ENCODE results near the gene ITM2A.

ITM2A gene

DNA sequence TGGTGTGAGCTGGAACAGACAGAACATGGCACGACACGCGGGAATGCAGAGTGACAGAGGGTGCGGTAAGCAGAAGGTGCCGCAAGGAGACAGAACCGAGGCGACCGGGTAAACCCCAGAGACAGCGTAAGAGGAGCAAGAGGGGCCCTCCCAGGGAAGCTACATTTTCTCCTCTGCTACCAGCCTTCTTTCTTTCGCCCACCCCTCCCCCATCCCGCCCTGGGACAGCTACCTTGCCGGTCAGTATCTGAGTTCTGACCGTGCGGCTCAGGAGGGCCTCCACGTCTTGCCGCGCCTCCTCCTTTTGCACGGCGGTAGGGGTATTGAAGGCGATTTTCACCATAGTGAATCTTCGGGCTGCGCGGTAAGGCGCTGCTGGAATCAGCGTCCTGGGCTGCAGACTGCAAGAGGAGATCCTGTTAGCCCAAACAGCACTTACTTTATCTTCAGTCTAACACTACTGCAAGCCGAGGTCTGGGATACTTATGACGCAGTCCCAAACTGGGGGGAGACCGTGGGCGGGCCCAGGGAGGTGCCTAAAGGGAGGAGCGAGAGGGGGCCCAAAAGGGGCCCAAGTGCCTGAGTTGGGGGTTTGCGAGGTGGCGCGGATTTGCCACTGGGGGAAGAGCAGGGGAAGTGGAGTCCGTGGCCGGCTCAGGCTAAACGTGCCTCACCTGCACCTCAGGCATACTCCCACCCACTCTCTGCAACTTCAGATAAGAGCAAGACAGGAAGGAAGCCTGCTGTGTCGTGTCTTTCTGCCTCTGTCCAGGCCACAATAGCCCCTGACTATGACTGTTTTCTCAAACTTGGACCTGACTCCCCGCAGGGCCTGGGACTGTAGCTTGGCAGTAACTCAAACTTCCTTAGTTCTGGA lies at the start of gene ITM2A:
ITM2A (minus strand) TSS at position 462 of the 877 bp plus-strand sequence; CDS start at position 343, 119 bp downstream.
- DNase-seq = no peak

DNA sequence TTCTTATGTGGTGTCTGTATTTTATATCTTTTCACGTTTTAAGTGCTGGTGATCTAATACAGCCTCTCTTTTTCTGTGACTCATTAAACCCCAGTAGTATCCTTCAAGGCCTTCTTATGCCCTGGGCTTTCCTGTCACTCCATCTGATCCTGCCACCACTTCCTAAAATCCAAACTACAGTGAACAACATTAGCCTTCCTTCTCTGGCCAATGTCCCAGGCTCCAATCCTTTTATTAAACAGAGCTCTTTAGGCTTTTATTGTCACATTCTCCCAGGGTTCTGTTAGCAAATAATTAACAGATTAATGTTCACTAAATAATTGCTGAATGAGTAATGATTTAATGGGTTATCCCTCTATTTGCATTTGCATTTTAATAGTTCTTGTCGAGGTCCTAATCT lies 47.9 kb upstream of the ITM2A start:
- no peak for DNase-seq

DNA sequence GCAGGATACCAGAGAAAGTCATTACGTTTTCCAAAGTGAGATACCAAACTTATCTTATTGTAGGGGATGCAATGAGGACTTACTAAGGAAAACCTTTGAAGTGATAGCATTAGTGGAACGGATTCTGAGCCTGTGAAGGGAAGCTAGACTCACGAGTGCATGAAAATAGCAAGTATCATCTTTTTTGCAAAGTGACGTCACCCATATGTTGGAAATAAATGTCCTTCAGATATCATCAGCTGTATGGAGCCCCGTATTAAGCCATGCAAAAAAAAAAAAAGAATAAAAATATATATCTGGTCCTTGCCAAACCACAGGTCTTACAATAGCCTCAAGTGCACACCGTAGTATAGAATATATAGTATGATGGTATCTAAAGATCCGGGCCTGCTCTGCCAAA lies 46.8 kb upstream of the ITM2A start:
- DNase-seq = no peak

DNA sequence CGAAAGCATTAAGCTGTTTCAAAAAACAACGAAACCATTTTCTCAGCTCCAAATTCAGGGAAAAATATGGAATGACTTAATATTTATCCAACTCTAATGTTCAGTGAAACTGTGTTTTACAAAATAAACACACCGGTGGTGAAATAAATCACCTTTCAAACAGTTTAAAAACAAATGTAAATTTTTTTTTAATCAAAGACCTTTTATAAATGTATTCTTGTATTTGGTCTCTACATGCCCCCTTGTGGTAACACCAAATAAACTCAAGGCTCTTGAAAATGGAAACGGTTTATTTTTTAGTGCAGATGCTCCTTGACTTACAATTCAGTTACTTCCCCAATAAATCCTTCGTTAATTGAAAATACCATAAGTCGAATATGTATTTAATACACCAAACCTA lies 45.8 kb upstream of the ITM2A start:
- no peak for DNase-seq

DNA sequence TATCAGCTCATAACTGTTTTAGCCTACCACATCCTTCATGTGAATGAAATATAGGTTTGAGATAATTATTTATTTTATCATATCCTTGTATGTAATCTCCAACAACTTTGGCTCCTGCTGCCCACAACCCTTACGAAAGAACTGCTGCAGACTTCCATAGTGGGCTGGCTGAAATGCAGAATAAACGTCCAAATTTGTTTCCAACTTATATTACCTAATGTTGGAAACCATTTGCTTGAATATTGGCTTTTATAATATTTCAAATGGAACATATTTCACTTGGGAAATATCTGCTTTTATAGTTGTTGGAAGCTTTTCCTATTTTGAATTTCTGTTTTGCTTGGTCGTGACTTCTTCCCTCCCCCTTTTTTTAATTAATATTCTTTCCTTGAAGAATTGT lies 45.0 kb upstream of the ITM2A start:
- DNase-seq = no peak

DNA sequence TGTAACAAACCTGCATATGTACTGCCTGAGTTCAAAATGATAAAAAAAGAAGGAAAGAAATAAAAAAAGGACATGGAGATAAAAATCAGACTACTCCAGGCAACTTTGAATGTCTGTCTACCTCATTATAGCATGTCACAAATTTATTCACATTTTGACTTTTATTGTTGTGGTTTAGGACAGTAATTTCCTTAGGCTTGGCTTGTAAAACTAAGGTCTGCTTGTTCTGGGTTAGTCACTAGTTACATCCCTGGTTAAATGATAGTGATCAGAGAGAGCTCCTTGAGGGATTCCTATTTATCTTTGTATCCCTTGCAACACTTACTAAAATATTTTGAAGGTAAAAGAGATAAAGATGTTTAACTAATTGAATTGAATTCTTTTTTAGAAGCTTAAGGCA lies 42.5 kb upstream of the ITM2A start:
- no peak for DNase-seq

DNA sequence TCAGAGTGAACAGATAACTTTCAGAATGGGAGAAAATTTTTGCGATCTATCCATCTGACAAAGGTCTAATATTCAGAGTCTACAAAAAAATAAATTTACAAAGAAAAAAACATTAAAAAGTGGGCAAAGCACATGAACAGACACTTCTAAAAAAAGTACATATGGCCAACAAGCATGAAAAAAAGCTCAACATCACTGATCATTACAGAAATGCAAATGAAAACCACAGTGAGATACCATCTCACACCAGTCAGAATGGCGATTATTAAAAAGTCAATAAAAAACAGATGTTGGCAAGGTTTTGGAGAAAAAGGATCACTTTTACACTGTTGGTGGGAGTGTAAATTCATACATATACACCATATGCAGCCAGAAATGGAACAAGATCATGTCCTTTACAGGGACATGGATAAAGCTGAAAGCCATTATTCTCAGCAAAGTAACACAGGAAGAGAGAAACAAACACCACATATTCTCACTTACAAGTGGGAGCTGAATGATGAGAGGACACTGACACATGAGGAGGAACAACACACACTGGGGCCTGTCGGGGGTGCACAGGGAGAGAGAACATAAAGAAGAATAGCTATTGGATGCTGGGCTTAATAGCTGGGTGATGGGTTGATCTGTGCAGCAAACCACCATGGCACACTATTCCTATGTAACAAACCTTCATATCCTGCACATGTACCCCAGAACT lies 41.6 kb upstream of the ITM2A start:
- no peak for DNase-seq

DNA sequence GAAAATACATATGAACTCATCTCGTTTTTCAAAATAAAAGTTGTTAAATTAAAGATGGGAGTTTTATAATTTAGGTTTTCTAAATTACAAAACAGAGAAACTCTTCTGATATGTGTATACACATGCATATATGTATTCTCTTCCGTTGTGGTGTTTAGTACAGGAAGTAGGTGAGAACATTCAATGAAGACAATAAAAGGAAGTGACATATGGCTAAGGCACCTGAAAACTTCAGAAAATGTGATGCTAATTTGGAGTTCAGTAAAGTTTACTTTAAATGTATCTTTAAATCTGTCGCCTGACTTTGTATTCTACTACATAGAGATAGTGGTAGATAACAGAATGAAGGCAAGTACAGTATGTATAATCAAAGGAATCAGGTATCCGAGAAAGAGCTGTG lies 33.5 kb upstream of the ITM2A start:
- DNase-seq = no peak

DNA sequence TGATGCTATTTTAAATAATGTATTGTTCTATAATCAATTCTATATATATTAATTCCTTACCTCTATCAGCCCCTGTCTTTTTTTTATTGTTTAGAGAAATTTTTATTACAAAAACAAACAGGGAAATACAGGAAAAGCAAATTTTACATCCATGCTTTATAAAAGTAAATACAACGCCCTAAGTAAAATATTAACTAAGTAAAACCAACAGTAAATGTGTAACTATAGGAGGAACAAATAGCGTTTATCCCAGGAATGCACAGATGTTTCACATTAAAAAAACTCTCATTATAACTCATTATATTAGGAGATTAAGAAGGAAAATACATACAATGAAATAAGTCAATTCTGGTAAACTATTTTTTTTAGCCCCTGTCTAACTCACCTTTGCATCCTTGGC lies 8.2 kb upstream of the ITM2A start:
- no peak for DNase-seq

DNA sequence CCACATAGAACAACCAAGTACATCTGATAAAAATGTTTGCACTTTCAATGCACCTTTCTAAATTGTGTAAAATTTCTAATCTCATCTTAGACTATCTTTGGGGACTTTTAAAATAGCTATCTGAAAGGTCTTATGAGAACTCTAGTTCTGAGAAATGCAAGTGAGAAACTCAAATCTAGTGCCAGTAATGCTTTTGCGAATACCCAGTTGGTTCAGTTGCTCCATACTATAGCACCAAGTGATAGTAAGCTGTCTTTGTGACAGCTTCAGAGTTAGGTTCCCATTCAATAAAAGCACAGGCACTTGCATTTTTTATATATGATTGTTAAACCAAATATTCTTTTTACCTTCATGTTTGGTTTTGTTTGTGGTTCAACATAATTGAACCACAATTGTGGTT lies 4.5 kb upstream of the ITM2A start:
- DNase-seq = no peak

DNA sequence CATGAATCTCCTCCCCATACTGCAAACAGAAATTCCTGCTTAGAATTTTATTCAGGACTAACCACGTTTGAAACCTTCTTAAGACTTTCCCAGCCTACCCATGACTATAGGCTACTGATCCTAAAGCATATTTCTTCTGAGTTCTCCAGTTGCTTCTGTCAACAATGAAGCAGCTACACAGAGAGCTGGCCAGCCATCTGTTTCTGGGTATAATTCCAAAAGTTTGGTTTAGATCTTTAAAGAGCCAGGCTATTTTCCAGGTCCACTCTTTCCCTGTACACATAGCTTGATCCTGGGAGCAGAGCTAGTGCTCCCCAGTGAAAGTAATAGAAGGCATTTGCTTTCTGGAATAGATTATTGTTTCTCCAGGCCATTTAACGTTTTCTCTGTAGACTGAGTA lies 4.0 kb upstream of the ITM2A start:
- no peak for DNase-seq

DNA sequence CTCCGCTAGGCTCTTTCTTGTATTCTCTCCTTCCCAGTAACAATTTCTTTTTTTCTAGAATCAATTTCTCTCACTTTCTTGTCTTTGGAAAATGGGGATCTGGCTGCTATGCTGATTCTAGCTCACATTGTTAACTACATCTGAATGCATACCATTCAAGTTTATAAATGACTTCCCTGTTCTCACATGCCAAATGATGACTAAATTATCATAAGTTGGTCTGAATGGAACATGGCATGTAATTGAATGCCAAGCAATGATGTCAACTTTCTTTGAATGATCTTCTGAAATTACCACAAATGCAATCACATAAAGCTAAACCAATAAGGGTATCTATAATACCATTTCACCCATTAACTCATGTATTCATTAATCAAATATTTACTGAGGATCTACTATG lies 2.7 kb upstream of the ITM2A start:
- no peak for DNase-seq

DNA sequence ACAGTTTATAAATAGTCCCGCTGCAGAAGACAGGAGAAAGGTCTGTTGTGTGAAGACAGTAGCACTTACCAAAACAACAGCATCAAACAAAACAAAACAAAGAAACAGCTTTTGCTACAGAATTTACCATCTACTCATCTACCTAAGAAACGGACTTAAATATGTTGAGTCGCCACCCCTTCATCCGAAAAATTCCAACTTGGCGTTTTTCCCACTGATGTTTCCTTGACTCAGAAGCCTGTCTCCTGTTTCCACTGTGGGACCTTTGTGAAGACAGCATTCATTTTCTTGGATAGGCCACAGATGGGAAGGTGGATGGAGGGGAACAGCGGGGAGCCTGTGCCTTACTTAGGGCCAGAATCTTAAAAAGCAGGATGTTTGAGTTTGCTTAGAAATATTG lies 1.3 kb upstream of the ITM2A start:
- DNase-seq = no peak

DNA sequence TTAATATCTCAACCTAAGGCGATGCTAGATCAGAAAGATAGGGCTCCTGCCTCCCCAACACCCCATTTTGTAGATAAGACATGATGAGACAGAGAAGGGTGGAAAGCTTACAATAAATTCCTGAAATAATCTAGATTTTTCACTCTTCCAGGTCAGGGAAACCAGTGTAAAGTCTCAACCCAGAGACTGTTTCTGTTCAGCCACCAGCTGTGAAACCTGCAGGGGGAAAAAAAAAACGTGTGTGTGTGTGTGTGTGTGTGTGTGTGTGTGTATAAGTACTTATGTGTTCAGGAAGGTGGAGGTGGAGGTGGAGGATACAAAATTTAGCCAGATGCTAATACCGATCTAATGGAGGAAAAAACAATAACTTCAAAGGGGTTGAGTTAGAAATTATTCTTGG lies 773 bp upstream of the ITM2A start:
- no peak for DNase-seq

DNA sequence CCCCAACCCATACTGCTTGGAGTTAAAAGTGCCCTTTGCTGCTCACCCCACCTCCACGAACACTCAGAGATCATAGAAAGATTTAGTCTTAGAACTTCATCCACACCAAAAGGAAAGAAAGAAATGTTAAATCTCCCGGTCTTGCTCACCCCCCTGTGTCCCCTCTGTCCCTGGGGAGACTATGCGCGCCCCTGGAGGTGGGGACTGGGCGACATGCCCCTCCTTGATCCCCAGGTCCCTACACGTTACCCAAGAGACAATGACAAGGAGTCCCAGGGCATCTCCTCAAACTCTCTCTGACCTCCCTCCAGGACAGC lies 620 bp downstream of the ITM2A start:
- no peak for DNase-seq

DNA sequence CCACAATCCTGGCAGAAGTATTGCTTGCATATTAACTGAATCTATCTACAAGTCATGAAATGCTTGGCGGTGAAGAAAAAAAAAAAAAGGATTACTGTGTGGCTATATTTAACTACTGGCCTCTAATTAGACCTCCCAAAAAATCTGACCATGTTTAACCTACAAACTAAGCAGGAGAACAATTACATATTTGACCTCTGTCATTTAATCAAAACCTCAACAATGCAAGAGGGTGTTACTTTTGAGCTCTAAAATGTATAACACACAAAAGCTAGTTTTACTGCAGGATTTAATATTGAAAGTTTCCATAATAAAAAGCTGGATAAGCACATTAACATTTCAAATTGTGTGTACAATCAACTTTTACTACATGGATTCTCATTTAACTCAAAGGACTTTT lies 1.5 kb downstream of the ITM2A start:
- no peak for DNase-seq

DNA sequence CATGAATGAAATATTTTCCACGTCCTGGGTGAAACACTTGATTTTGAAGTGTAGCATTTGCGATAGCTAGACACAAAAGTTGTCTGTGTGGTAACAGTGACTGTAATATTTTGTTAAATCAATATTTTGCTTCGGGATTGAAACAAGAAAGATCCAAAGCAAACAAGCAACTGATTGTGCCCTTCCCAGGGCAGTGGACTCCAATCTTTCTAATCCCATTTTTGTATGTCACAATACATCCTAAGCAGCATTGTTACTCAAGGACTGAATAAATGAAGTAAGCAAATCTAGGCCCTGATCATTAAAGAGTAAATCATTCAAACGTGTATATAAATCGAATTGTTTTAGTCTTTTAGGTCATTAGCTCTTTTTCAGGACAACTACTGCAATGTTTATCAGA lies 2.8 kb downstream of the ITM2A start:
- DNase-seq = no peak

DNA sequence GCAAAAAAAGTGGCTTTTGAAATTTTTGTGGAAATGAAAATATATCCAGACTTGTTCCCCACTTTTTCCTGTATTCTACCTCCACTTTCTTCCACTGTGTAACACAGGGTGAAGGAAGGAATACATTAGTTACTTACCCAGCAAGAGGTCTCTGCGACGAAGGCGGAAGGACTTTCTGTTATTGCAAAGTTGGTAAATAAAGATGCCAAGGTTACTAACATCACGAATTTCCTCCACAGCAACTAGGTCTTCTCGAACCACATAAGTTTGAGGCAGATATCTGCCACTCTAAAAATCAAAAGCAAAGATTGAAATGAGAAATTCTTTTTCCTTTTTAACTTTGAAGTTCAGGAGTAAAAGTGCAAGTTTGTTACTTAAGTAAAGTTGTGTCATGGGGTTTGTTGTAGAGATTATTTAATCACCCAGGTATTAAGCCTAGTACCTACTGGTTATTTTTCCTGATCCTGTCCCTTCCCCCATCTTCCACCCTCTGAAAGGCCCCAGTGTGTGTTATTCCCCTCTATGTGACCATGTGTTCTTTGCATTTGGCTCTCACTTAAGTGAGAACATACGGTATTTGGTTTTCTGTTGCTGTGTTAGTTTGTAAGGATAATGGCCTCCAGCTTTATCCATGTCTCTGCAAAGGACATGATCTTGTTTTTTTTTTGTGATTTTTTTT lies 5.8 kb downstream of the ITM2A start:
- DNase-seq = no peak

DNA sequence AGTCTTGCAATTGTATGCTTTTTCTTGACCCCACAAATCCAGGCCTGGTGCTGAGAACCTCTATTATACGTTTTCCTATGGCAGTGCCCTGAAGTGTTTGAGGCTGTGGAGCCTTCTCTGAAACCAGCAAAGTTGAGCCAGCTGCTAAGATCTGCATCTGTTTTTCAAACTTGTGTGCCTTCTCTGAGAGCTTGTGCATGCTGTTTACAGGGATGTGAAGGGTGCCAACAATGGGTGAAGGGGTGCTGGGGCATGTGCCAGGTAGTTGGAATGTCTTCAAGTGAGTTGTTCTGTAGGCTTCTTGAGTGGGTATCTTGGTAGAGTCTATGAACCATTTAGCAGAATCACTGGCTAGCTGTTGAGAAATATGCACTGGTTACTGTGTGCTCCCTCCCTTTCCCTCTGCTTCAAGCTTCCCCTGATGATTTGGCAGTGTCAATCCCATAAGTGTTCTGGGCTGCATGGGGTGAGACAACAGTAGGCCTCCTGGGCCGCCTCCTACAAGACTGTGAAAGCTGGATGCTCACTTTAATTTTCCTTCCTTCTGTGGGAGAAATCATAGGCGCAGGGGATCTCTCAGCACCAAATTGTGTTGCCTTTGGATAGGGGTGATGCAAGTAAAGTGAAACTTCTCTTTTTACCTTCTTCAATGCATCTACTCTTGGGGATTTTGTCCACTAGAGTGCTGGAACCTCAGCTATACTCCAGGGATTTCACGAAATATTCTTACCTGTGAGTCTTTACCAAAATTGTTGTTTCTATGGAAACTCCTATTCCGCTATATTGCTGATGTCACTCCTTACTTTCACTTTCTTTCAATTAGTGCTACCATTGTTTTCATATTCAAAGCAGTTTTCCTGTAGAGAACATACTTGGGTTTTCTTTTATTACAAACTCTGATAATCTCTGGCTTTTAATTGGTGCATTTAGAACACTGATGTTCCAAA lies 30.0 kb downstream of the ITM2A start:
- no peak for DNase-seq

DNA sequence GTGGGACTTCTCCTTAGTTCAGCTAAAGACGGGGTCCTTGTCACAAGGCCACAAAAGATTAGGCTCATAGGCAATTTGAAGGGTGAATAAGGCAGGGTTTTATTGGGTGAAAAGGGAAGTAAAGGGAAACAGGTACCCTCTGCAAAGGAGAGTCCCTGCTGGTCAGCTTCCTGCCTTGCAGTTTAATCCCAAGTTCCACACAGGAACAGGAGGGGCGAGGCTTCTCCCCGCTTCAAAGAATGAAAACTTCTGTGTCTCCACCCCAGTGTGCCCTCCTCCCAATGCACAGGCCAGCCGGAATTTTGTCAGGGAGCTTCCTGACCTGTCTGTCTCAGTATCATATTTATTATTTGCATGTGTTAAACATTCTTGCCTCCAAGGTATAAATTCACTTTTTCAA lies 37.1 kb downstream of the ITM2A start:
- DNase-seq = no peak

DNA sequence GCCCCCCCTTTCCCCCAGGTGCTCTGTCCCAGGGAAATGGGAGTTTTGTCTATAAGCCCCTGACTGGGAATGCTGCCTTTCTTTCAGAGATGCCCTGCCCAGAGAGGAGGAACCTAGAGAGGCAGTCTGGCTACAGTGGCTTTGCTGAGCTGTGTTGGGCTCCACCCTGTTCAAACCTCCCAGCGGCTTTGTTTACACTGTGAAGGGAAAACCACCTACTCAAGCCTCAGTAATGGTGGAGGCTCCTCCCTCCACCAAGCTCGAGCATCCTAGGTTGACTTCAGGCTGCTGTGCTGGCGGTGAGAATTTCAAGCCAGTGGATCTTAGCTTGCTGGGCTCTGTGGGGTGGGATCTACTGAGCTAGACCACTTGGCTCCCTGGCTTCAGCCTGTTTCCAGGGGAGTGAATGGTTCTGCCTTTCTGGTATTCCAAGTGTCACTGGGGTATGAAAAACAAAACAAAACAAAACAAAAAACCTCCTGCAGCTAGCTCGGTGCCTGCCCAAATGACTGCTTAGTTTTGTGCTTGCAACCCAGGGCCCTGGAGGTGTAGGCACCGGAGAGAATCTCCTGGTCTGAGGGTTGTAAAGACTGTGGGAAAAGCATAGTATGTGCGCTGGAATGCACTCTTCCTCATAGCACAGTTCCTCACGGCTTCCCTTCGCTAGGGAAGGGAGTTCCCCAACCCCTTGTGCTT lies 41.7 kb downstream of the ITM2A start:
- DNase-seq = no peak

All from cerebellar nuclear complex (tissue), 1 donor.